GM21786 (cell line): ENCODE results near the gene AFAP1.

ENCODE experiments used
- ATAC-seq: cut with Tn5 transposase; IDR thresholded peaks from one replicate; pipeline ENCODE4 v1.9.1; 2021; ENCODE audit not compliant: unreplicated experiment

AFAP1 gene

DNA sequence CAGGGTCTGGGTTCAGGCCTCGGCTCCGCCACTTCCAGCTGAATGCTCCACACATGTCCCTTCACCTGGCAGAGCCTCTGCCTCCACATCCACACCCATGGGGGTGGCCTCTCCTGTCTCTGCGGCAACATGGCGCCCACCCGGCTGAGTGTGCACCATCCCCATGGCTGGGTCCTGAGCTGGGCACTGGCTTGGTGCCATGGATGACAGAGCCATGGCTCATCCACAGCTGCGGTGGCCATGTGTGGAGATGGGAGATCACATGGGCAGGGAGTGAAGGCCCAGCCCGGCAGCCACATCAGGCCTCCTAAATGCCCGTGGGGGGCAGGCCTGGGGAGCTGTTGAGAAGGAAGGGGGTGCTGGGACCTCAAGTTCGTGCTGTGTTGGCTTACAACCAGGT lies 213.7 kb downstream of the AFAP1 start:
- ATAC-seq, result no peak

DNA sequence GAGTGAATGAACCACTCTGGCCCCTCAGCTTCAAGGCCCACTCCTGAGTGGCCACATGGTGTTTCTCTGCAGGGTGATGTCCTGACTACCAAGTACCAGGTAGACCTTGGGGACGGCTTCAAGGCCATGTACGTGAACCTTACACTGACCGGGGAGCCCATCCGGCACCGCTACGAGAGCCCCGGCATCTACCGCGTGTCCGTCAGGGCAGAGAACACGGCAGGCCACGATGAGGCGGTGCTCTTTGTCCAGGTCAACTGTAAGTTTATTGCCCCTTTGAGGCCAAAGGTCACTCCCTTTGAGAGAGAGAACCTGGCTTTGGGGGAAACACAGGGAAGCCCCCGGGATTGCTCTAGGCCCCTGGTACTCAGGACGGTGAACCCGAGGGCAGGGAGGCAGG lies 216.0 kb downstream of the AFAP1 start:
- no peak for ATAC-seq

- ATAC-seq, result no peak
Measured at GRCh38 chr4:7722766-7723387, 216.8 kb downstream of the AFAP1 start.

DNA sequence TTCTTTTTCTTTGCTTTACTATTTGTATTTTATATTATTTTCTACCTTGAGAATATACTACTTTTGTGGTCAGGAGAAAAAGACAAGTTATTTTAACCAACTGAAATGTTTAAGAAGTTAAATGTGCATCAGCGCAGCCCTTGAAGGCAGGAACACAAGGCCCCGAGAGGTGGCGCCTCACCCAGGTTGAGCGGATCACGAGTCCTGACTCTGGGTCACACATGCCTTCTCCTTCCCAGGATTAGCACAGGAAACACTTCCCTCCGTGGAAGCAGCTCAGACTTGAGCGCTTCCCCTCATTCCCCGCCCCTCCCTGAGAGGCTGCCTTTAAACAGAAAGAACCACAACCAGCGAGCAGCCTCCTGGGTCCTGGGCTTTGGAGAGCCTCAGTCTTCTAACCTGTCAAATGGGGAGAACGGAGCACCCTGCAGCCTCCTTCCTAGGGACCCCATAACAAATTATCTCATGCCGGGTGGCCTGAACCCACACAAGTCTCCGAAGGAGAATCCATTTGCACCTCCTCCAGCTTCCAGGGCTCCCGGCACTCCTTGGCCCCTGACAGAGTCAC lies 217.6 kb downstream of the AFAP1 start:
- ATAC-seq, result no peak

- ATAC-seq, result no peak
Measured at GRCh38 chr4:7719354-7720174, 220.1 kb downstream of the AFAP1 start.

- ATAC-seq, result no peak
Measured at GRCh38 chr4:7717946-7718490, 221.6 kb downstream of the AFAP1 start.

GRCh38 chr4:7717161-7717560 lies 222.5 kb downstream of the AFAP1 start:
- no peak for ATAC-seq

GRCh38 chr4:7716010-7716721 lies 223.5 kb downstream of the AFAP1 start:
- ATAC-seq, result no peak

- ATAC-seq, result no peak
Measured at GRCh38 chr4:7715271-7716009, 224.2 kb downstream of the AFAP1 start.

GRCh38 chr4:7714738-7715137 lies 224.9 kb downstream of the AFAP1 start:
- ATAC-seq, result no peak

GRCh38 chr4:7714176-7714575 lies 225.5 kb downstream of the AFAP1 start:
- no peak for ATAC-seq

DNA sequence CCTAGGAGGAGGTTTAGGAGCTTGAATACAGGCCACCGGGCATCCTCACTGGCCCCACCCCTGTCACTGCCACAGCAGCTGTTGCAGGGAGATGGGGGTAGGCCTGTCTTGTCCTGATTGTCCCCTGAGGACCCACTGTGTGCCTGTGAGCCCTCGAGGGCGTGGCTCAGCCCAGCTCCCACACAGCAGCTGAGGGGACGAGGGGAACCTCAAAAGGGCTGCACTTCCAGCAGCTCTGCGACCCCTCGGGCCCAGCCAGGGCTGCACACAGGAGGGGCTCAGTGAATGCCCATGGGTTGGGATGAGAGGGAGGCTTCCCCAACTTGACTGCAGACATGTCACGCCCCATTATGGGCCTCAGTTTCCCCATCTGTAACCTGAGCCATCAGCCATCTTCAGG lies 225.9 kb downstream of the AFAP1 start:
- no peak for ATAC-seq

GRCh38 chr4:7712021-7712671 lies 227.5 kb downstream of the AFAP1 start:
- no peak for ATAC-seq

DNA sequence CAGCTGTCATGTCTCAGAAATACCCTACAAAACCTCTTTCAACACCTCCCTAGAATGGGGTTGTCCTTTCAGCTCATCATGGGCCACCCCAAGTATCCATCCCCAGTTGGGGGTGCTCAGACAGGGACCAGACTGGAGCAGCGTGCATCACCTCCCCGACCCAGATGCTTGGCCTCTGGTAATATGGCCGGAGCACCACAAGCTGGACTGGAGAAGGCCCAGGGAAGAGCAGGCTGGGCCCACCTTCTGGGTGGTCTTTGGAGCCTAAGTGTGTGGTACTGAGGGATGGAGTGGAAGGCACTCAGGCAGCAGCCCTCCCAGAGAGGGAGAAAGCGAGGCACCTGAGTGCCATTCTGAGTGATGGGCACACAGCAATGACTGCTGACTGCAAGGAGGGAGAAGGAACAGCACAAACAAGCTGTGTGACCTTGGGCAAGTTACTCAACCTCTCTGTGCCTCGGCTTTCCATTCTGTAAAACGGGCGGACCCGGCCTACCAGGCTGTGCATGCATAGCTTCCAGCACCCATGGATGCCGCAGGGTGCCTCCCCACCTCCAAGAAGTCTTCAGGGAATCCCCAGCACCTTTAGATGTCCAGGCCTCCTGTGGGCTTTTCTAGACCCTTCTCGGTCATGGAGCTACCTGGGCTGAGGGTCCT lies 228.2 kb downstream of the AFAP1 start:
- no peak for ATAC-seq

DNA sequence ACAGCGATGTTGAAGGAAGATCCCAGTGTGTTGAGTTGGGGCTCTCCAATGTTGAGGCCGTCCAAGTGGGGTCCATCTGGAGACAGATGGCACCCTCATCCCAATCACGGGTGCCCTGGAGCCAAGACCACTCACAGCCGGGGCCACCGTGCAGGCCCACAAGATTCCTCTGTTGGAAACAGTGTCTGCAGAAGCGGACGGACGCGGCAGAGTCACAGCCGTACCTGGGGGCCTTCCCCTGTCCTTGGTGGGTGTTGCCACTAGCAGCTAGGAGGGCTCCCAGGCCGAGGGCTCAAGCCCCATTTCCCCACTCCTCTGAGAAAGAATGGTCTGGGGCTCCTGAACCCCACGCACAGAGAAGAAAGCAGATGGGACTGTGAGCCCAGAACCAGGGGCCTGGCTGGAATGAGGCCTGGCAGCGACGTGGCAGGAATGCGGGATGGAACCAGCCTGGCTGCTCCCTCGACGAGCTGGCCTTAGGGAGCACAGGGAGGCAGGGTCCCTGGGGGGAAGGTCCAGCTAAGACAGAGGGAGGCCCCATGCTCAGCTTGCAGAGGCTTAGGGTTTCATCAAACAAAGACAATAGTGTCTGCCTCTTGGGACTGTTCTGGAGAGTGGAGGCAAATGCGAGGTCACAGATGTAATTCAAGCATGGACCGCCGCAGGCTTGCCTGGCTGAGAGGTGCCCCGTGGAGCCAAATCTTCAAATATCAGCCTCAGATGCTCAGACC lies 228.9 kb downstream of the AFAP1 start:
- ATAC-seq, result no peak

DNA sequence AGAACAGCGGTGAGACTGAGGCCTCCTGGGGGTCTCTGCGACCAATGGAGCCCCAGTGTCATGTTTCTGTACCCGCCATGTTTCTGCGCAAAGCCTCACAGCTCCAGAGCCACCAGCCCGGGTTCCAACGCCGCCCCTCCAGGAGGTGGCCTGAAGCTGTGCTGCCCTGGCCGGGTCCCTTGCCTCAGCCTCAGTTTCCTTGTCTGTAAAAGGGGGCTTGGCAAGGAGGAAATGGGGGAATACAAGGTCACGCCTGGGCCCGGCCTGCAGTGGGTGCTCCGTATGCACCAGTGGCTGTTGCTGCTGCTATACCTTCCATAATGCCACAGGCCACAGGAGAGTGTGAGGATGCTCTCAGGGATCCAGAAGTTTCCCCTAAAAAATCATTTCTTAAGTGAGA lies 229.5 kb downstream of the AFAP1 start:
- ATAC-seq, result no peak

DNA sequence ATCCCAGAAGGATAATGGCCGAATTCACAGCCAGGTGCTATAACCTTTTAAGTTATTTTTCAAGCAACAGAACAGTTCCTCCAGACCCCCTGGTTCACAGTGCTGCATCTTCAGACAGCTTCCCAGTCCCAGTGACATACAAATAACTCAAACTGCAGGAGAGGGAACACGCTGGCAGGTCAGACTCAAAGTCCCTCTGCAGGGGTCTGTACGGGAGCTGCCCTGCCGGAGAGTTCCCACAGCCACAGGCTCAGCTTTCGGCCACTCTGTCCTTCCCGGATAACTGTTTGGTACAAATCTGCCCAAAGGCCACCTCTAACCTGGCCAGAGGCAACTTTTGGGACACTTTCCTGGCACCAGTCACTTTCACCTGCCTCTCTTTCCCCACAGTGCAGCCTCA lies 230.2 kb downstream of the AFAP1 start:
- no peak for ATAC-seq

DNA sequence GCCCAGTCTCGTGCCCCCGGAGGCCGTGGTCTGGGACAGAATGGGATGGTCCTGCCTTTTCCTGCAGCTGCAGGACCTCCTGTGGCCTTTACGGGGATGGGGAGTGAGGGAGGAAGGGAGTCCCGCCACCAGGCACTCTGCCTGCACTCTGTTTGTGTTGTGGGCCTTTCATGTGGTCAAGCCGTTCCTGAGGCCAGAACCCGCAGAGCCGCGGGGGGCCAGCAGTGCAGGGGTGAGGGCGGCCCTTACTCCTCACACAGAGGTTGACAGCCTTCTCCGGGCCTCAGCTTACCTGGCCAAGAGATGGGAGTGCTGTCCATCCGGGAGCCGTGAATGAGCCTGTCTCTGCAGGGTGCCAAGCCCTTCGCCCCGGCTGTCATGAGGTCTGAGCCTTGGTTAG lies 230.7 kb downstream of the AFAP1 start:
- ATAC-seq, result no peak
